Fibroblast of the aortic adventitia (primary cell): ENCODE results near the gene CTNNBL1. TPM values are rescaled to one million over a fixed set of nuclear protein-coding genes. Genes with fewer than 3 reads are reported as not detected.

ENCODE experiments used
- DNase-seq: peaks from one replicate; pipeline ENCODE4 v3.0.0-alpha.2; 2010; ENCODE audit warnings: low read depth
- H3K4me3 ChIP-seq: 2 replicates; pipeline ENCODE4 v1.5.1; 2011; ENCODE audit warnings: low read depth, mild to moderate bottlenecking, control low read depth, low read length, moderate library complexity
- CTCF ChIP-seq: IDR thresholded peaks from 2 replicates; pipeline ENCODE4 v1.5.1; 2011; ENCODE audit warnings: mild to moderate bottlenecking, low read length, control low read depth, inconsistent platforms; ENCODE audit not compliant: insufficient read depth
- total RNA-seq: library from RNA; depleted of rRNA; stranded (reverse); fragments of >200 nt; gene quantifications from 2 replicates; pipeline ENCODE4 v1.2.3, GENCODE V29; 2012; ENCODE audit warnings: low replicate concordance

The CTNNBL1 gene
- total RNA-seq, 1 donor, result 23.1 TPM

DNA sequence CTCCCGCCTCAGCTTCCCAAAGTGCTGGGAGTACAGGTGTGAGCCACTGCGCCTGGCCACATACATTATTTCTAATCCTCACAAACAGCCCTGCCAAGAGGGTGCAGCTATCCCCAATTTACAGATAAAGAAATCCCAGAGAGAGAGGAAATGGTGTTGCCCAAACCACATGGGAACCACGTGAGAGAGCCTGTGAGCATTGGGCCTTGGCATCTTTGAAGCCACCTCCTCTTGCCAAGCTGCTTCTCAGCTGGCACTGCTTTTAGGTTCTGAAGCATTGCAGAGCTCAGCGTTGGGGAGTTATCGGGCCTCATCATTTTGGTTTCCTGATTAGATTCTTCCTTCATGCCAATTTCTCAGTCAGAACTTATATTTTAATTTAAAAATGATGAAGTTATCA lies 80.3 kb downstream of the CTNNBL1 start:
- no peak for TF ChIP-seq CTCF
- DNase-seq, result no peak
- no peak overlapping the region for H3K4me3 ChIP-seq

DNA sequence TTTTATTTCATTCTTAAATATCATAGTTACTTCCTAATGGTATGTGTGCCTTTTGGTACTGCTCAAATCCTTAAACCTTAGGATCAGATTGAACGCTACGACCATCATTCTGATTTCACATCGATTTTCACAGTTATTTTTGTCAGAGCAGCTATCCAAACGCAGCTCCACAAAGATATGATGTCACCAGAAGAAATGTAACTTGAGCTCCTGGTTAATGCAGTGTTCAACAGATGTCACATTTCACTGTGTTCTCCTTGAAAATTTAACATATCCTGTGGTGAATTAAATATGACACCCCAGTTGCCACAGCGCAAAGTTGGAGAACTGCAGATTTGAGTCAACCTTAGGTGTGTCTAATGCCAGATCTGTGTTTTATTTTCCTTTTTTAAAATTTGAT lies 81.4 kb downstream of the CTNNBL1 start:
- no peak for TF ChIP-seq CTCF
- H3K4me3 ChIP-seq, result no peak overlapping the region
- no peak for DNase-seq

GRCh38 chr20:37776049-37776448 lies 82.2 kb downstream of the CTNNBL1 start:
- TF ChIP-seq CTCF, result no peak

DNA sequence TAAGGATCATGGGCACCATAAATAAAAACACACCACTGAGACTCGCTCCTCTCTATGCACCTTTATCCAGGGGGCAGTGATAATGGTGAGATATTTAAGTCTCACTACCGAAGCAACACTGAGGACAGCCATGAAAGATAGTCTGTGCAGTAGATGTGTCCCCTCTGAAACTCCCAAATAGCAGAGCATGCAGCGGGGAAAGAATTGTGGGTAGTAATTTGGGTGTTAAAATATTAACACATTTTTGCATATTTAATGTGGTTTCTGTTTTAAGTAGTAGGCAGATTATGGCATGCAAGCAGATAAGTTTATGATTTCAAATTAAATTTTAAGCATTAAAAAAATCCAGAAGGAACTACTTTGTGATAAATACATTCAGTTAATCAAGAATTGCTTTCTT lies 82.7 kb downstream of the CTNNBL1 start:
- no peak for DNase-seq

More at GRCh38 chr20:37776049-37776448, 82.2 kb downstream of the CTNNBL1 start:
- DNase-seq, result no peak
- no peak overlapping the region for H3K4me3 ChIP-seq

DNA sequence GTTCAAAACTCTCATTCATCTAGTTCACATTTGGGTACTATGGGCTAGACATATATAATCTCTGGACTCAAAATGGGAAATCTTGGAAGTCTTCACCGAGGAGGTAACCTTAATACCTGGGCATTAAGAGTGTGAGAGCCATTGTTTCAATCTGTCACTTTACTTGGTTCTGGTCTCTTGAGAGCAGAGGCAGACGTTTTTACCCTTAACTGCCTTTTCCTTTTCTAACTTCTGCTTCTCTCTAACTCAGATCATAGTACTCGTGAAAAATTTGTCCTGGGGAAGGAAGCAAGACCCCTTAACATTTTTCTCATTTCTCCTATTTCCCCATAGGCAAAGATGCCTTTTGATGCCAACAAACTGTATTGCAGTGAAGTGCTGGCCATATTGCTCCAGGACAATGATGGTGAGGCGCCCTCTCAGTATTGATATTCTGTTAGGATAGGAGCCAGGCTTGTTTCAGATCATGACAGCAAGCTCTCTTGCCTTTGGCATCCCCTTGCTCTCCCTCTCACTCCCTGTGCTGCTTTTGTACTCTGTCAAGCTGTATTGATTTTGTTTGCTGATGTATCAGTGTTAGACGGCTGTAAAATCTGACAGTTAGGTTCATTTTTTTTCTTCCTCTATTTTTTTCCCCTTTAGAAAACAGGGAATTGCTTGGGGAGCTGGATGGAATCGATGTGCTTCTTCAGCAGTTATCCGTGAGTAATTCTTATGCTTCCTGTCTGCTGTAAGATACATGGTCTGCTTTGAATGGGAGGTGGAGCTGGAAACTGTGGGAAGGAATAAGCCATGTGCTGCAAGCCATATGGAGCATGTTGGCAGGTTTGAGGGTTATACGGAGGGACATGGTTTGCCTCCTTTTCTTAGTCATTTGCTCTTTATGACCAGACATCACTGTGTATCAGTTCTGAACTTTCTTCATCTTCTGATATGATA lies 83.5 kb downstream of the CTNNBL1 start:
- peak; percentile 34 for DNase-seq

More for the DNA sequence above, 82.7 kb downstream of the CTNNBL1 start:
- TF ChIP-seq CTCF, result no peak
- no peak overlapping the region for H3K4me3 ChIP-seq

GRCh38 chr20:37777988-37778659 lies 84.3 kb downstream of the CTNNBL1 start:
- peak; percentile 12 for DNase-seq

More for the DNA sequence above, 83.5 kb downstream of the CTNNBL1 start:
- H3K4me3 ChIP-seq, result no peak overlapping the region
- no peak for TF ChIP-seq CTCF

More at GRCh38 chr20:37777988-37778659, 84.3 kb downstream of the CTNNBL1 start:
- no peak for TF ChIP-seq CTCF
- no peak overlapping the region for H3K4me3 ChIP-seq
